ENCODE data around the gene AQP3. TPM values are rescaled to one million over a fixed set of nuclear protein-coding genes. Genes with fewer than 3 reads are reported as not detected.

AQP3 gene
- total and polyA plus RNA-seq, 9 of the 15 experiments (the other 6 are each of a cell fraction or from before 2014, with no cell fraction given): 4.2 to 31.5 (median 17.6) TPM

DNA sequence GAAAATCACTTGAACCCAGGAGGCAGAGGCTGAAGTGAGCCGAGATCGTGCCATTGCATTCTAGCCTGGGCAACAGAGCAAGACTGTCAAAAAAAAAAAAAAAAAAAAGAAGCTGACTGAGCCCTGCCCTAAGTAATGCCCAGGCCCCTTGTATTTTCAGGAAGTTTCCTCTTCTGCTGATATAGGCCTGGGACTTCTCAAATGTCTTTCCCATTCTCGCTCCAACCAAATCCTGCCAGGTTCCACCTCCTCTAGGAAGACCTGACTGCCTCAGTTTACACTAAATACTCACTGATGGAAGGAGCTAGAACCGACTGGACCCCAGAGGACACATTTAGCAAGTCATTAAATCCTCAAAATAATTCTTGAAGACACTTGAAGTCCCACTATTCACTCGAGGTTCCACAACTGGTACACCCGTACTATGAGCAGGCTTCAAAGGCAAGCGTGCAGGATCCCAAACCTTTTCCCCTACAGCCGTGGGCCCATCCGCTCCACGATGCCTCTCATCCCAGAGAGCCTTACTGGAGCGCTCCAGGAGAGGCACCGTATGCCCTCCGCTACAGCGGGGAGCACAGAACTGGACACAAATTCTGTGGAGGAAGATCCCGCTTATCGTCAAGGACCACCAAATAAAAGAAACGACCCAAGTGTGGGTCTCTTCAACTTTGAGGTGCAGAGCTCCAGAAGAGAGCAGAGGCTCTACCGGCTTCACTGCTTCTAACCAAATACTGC, 25.7 kb upstream of the AQP3 start (continued):
- TF ChIP-seq, protein P1, sequence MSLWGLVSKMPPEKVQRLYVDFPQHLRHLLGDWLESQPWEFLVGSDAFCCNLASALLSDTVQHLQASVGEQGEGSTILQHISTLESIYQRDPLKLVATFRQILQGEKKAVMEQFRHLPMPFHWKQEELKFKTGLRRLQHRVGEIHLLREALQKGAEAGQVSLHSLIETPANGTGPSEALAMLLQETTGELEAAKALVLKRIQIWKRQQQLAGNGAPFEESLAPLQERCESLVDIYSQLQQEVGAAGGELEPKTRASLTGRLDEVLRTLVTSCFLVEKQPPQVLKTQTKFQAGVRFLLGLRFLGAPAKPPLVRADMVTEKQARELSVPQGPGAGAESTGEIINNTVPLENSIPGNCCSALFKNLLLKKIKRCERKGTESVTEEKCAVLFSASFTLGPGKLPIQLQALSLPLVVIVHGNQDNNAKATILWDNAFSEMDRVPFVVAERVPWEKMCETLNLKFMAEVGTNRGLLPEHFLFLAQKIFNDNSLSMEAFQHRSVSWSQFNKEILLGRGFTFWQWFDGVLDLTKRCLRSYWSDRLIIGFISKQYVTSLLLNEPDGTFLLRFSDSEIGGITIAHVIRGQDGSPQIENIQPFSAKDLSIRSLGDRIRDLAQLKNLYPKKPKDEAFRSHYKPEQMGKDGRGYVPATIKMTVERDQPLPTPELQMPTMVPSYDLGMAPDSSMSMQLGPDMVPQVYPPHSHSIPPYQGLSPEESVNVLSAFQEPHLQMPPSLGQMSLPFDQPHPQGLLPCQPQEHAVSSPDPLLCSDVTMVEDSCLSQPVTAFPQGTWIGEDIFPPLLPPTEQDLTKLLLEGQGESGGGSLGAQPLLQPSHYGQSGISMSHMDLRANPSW (CRISPR knock-in tag; IDR thresholded peaks at IDR 0.05): no peak
- no peak for TF ChIP-seq RAD21 (CRISPR knock-in tag; conservative IDR thresholded peaks at IDR 0.05 in 1 of 2, IDR thresholded peaks at IDR 0.05 in 1 of 2)

DNA sequence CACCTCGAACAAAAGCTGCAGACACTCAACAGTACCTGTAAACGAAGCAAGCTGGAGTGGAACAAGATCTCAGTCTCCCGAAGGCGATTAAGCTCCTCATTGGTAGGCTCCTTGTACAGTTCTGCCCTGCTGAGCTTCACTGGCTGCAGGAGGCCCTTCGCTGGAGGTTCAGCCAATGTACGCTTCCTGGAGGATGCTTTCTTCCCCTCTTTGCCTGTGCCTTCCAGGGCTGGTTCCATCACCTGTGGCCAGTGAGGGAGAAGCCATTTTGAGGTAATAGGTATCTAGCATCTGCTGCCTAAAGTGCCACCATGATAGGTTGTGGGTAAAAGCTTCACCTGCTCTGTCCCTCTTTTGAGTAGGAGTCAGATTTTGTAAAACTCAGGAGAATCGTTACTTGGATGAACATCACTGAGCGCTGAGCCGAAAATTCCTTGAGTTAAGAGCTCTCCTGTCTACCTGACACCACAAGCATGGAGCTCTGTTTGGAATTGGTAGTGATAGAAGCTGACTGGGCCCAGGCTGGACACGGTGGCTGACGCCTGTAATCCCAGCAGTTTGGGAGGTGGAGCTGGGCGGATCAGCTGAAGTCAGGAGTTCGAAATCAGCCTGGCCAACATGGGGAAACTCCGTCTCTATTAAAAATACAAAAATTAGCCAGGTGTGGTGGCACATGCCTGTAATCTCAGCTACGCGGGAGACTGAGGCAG, 24.9 kb upstream of the AQP3 start:
- Histone ChIP-seq H3K4me3 (peak overlapping the region; percentile 97), H3K27ac (ENCODE audit: extremely low read depth, low read depth, low read length) (no peak overlapping the region; the same call in 2 of the 3 replicates), H3K9me3 (replicated peaks; ENCODE audit: control insufficient read depth, insufficient read depth, low read depth, low read length) (no peaks in the 10 kb centered on the region), H2AFZ (ENCODE audit: low read depth, low read length) (no peak overlapping the region), H3K36me3 (ENCODE audit: control insufficient read depth, insufficient read depth, low read length) (peaks cover 52% of the 10 kb centered on the region), H3K9me1 (ENCODE audit: control insufficient read depth, insufficient read depth, low read length) (no peaks in the 10 kb centered on the region), H3K9ac (ENCODE audit: insufficient read depth in 1 of 2, low read depth in 2 of 2, low read length in 2 of 2) (peak overlapping the region; percentile 81 to 94), H3K4me2 (ENCODE audit: insufficient read depth, low read length) (peak overlapping the region; percentile 94), H4K20me1 (replicated peaks; ENCODE audit: control insufficient read depth, insufficient read depth, low read length) (no peaks in the 10 kb centered on the region), H3K79me2 (ENCODE audit: control insufficient read depth, insufficient read depth, low read length) (peaks cover 31% of the 10 kb centered on the region), H3K4me1 (replicated peaks in 1 of 2; ENCODE audit: control insufficient read depth in 2 of 2, insufficient read depth in 2 of 2, low read length in 2 of 2) (peaks cover 4 to 7% of the 10 kb centered on the region in 2 experiments; a peak in 3 of 5 replicates), H3K27me3 (ENCODE audit: control insufficient read depth in 2 of 2, insufficient read depth in 2 of 2, low read length in 2 of 2) (no peaks in the 10 kb centered on the region)
- DNase-seq (ENCODE audit: extremely low read depth in 1 of 4, low spot score in 3 of 4): no peak
- no peak for FAIRE-seq
- no peak for TF ChIP-seq FOSL1 (tag; conservative IDR thresholded peaks at IDR 0.05)
- TF ChIP-seq POLR2B (IDR thresholded peaks at IDR 0.05; ENCODE audit: low read depth, partially characterized antibody): no peak
- in situ Hi-C loops (cut with MboI): no loop called here
- ChIA-PET POLR2A (interaction anchor here (0.9 to 1.2 kb wide), 4 partner anchors 10 to 34 kb away, joined by 3 to 5 read pairs (median 3); no protein-coding TSS in a partner anchor), CTCF (ENCODE audit: low intra/inter-chr PET ratio) (no interaction called here)
- intact Hi-C loops (cut with micrococcal nuclease): loop anchor here (10.0 kb wide), 1 partner anchor 252 kb away; no protein-coding TSS in a partner anchor
- BruUV-seq (replicated peaks): no TSS peak
- 51% methylated on average over 15 of the region's 16 CpGs for WGBS (ENCODE audit: insufficient coverage, low coverage, missing lambda C conversion rate)
- ATAC-seq: no peak

All from K562 (cell line).